ENCODE data around the gene APOL1. TPM values are rescaled to one million over a fixed set of nuclear protein-coding genes. Genes with fewer than 3 reads are reported as not detected.

Gene APOL1
- total and polyA plus RNA-seq, 2 donors (not counting 3 experiments of a cell fraction or from before 2014, with no cell fraction given): 8.2 to 14.1 TPM

GRCh38 chr22:36234213-36234612, 18.7 kb upstream of the APOL1 start:
- Histone ChIP-seq H4K20me1 (replicated peaks; ENCODE audit: control insufficient read depth, extremely low read depth, insufficient read depth, low read length) (no peaks in the 10 kb centered on the region), H3K27me3 (ENCODE audit: control insufficient read depth in 2 of 2, insufficient read depth in 2 of 2, low read length in 2 of 2) (no peaks in the 10 kb centered on the region), H3K79me2 (ENCODE audit: control insufficient read depth, insufficient read depth, low read length) (peaks cover 26% of the 10 kb centered on the region), H3K4me3 (replicated peaks in 1 of 3; ENCODE audit: insufficient read depth in 1 of 3, low read depth in 1 of 3, low read length in 3 of 3) (no peak overlapping the region), H2AFZ (ENCODE audit: low read depth, low read length) (no peak overlapping the region), H3K36me3 (ENCODE audit: control insufficient read depth in 2 of 2, extremely low read depth in 1 of 2, insufficient read depth in 2 of 2, low read length in 2 of 2) (peaks cover 4 to 24% of the 10 kb centered on the region in 2 experiments), H3K9ac (replicated peaks; ENCODE audit: extremely low read depth, insufficient read depth, low read length) (no peak overlapping the region), H3K9me3 (replicated peaks; ENCODE audit: control insufficient read depth, insufficient read depth, low read length) (no peaks in the 10 kb centered on the region), H3K27ac (ENCODE audit: insufficient read depth, low read depth, low read length) (no peak overlapping the region), H3K9me1 (replicated peaks; ENCODE audit: control insufficient read depth, extremely low read depth, insufficient read depth, low read length) (no peaks in the 10 kb centered on the region), H3K4me1 (ENCODE audit: control insufficient read depth, extremely low read depth, insufficient read depth, low read length) (peaks cover 16% of the 10 kb centered on the region), H3K4me2 (ENCODE audit: insufficient read depth, low read length) (no peak overlapping the region)
- POLR2A ChIA-PET: no interaction called here
- no peak for FAIRE-seq
- no TSS peak for BruUV-seq (replicated peaks)
- CTCF ChIA-PET: interaction anchor here (0.5 kb wide), 1 partner anchor 248 kb away, joined by 3 read pairs; no protein-coding TSS in a partner anchor
- no peak for DNase-seq (ENCODE audit: low read depth, low spot score)
- intact Hi-C loops (cut with micrococcal nuclease): no loop called here
- dilution Hi-C loops (cut with MboI; ENCODE audit: extremely low pct_ligation_motif_present, low sequenced_read_pairs): no loop called here
- no peak for TF ChIP-seq GATA2 (IDR thresholded peaks at IDR 0.05; ENCODE audit: insufficient read depth, insufficient read length, low read depth, low read length)
- no peak for TF ChIP-seq EZH2 (IDR thresholded peaks at IDR 0.05; ENCODE audit: borderline replicate concordance, low read depth, low read length, severe bottlenecking)
- TF ChIP-seq JUN (IDR thresholded peaks at IDR 0.05; ENCODE audit: borderline replicate concordance, insufficient read depth, insufficient read length, low read depth): no peak
- no peak for TF ChIP-seq POLR2A (IDR thresholded peaks at IDR 0.05; ENCODE audit: low read depth, low read length)
- TF ChIP-seq, protein P1, sequence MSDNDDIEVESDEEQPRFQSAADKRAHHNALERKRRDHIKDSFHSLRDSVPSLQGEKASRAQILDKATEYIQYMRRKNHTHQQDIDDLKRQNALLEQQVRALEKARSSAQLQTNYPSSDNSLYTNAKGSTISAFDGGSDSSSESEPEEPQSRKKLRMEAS (IDR thresholded peaks at IDR 0.05; ENCODE audit: insufficient read depth, insufficient read length): no peak
- no peak for TF ChIP-seq FOS (IDR thresholded peaks at IDR 0.05; ENCODE audit: borderline replicate concordance, insufficient read depth, low read length)
- no peak for TF ChIP-seq POLR2AphosphoS5 (IDR thresholded peaks at IDR 0.05; ENCODE audit: insufficient read depth, low read depth, low read length)
- TF ChIP-seq, protein P2, sequence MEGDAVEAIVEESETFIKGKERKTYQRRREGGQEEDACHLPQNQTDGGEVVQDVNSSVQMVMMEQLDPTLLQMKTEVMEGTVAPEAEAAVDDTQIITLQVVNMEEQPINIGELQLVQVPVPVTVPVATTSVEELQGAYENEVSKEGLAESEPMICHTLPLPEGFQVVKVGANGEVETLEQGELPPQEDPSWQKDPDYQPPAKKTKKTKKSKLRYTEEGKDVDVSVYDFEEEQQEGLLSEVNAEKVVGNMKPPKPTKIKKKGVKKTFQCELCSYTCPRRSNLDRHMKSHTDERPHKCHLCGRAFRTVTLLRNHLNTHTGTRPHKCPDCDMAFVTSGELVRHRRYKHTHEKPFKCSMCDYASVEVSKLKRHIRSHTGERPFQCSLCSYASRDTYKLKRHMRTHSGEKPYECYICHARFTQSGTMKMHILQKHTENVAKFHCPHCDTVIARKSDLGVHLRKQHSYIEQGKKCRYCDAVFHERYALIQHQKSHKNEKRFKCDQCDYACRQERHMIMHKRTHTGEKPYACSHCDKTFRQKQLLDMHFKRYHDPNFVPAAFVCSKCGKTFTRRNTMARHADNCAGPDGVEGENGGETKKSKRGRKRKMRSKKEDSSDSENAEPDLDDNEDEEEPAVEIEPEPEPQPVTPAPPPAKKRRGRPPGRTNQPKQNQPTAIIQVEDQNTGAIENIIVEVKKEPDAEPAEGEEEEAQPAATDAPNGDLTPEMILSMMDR (IDR thresholded peaks at IDR 0.05; ENCODE audit: extremely low read depth in 1 of 2, insufficient read depth in 1 of 2, low read depth in 1 of 2, low read length in 2 of 2): no peak
